Measurements from ENCODE around the gene KATNAL1.
"Not testable (repeated sequence)": the region's sequence is repeated elsewhere in the genome, so short reads cannot be mapped to it uniquely, and the experiment has no call there.

Gene KATNAL1

GRCh38 chr13:30211745-30212144 is 95.6 kb downstream of the KATNAL1 start:
- DNase-seq (ENCODE audit: low spot score), result no peak

GRCh38 chr13:30204564-30204963 is 102.8 kb downstream of the KATNAL1 start:
- no peak for DNase-seq (ENCODE audit: low spot score)

GRCh38 chr13:30196025-30196424 is 111.3 kb downstream of the KATNAL1 start:
- DNase-seq (ENCODE audit: low spot score), result no peak

- no peak for DNase-seq (ENCODE audit: low spot score)
Observed at GRCh38 chr13:30194906-30195305, 112.4 kb downstream of the KATNAL1 start.

- no peak for DNase-seq (ENCODE audit: low spot score)
Observed at GRCh38 chr13:30193279-30194234, 113.8 kb downstream of the KATNAL1 start.

GRCh38 chr13:30192320-30193093 is 114.8 kb downstream of the KATNAL1 start:
- no peak for DNase-seq (ENCODE audit: low spot score)

- no peak for DNase-seq (ENCODE audit: low spot score)
Observed at GRCh38 chr13:30191491-30192100, 115.8 kb downstream of the KATNAL1 start.

- no peak for DNase-seq (ENCODE audit: low spot score)
Observed at GRCh38 chr13:30186634-30187415, 120.5 kb downstream of the KATNAL1 start.

- no peak for DNase-seq (ENCODE audit: low spot score)
Observed at GRCh38 chr13:30181888-30182651, 125.3 kb downstream of the KATNAL1 start.

- no peak for DNase-seq (ENCODE audit: low spot score)
Observed at GRCh38 chr13:30179597-30180276, 127.6 kb downstream of the KATNAL1 start.

- no peak for DNase-seq (ENCODE audit: low spot score)
Observed at GRCh38 chr13:30178976-30179375, 128.4 kb downstream of the KATNAL1 start.

GRCh38 chr13:30175166-30175565 is 132.2 kb downstream of the KATNAL1 start:
- no peak for DNase-seq (ENCODE audit: low spot score)

- DNase-seq (ENCODE audit: low spot score), result not testable (repeated sequence)
Observed at GRCh38 chr13:30174250-30174649, 133.1 kb downstream of the KATNAL1 start.

GRCh38 chr13:30173303-30173610 is 134.1 kb downstream of the KATNAL1 start:
- DNase-seq (ENCODE audit: low spot score), result no peak

- no peak for DNase-seq (ENCODE audit: low spot score)
Observed at GRCh38 chr13:30172593-30173302, 134.6 kb downstream of the KATNAL1 start.

- DNase-seq (ENCODE audit: low spot score), result no peak
Observed at GRCh38 chr13:30170569-30170968, 136.8 kb downstream of the KATNAL1 start.

GRCh38 chr13:30169442-30169841 is 137.9 kb downstream of the KATNAL1 start:
- no peak for DNase-seq (ENCODE audit: low spot score)

- peak; percentile 68 for DNase-seq (ENCODE audit: low spot score)
Observed at GRCh38 chr13:30165796-30166195, 141.6 kb downstream of the KATNAL1 start.

- DNase-seq (ENCODE audit: low spot score), result no peak
Observed at GRCh38 chr13:30165071-30165470, 142.3 kb downstream of the KATNAL1 start.

- no peak for DNase-seq (ENCODE audit: low spot score)
Observed at GRCh38 chr13:30164146-30164545, 143.2 kb downstream of the KATNAL1 start.
